Left ventricle myocardium inferior (tissue), 1 donor: ENCODE data around the gene GTF3C6. TPM values are rescaled to one million over a fixed set of nuclear protein-coding genes. Genes with fewer than 3 reads are reported as not detected.
"Not testable (repeated sequence)": the region's sequence is repeated elsewhere in the genome, so short reads cannot be mapped to it uniquely, and the experiment has no call there.

Source experiments
- DNase-seq: peaks from one replicate; pipeline ENCODE4 v3.0.0-alpha.2; 2020
- H3K27ac ChIP-seq: fragments of 200-600 bp; replicated peaks from 2 replicates; pipeline ENCODE4 v1.8.0; 2021
- H3K27me3 ChIP-seq: fragments of 200-600 bp; 2 replicates; pipeline ENCODE4 v1.8.0; 2021; ENCODE audit warnings: low read depth
- H3K36me3 ChIP-seq: fragments of 200-600 bp; 2 replicates; pipeline ENCODE4 v1.8.0; 2021
- H3K4me1 ChIP-seq: fragments of 200-600 bp; 2 replicates; pipeline ENCODE4 v1.8.0; 2021
- H3K4me3 ChIP-seq: fragments of 200-600 bp; 2 replicates; pipeline ENCODE4 v1.8.0; 2021; ENCODE audit warnings: mild to moderate bottlenecking, moderate library complexity
- H3K9me3 ChIP-seq: fragments of 200-600 bp; replicated peaks from 2 replicates; pipeline ENCODE4 v1.8.0; 2021
- intact Hi-C: fragments of 100-400 bp; cut with micrococcal nuclease; formaldehyde crosslinking; loops from one replicate; pipeline ENCODE4 v1.11.0; 2022
- total RNA-seq: library from RNA; stranded (reverse); fragmentation: NEBNext Ultra II Directional; extraction: Animal tissue kit (Norgen Biotek cat#: 25700); gene quantifications from one replicate; pipeline ENCODE4 v1.2.1, GENCODE V29; 2021
- TF ChIP-seq, protein P1 (sequence below): fragments of 200-600 bp; IDR thresholded peaks from 2 replicates; pipeline ENCODE4 v1.8.0; 2021; ENCODE audit warnings: antibody characterized with exemption, mild to moderate bottlenecking, borderline replicate concordance
- donor health status: DM: no; HTN: yes; CAD: no; lungs with severe emphysema.

GTF3C6 gene
- total RNA-seq, 1 donor from 2014 or later = 102 TPM

DNA sequence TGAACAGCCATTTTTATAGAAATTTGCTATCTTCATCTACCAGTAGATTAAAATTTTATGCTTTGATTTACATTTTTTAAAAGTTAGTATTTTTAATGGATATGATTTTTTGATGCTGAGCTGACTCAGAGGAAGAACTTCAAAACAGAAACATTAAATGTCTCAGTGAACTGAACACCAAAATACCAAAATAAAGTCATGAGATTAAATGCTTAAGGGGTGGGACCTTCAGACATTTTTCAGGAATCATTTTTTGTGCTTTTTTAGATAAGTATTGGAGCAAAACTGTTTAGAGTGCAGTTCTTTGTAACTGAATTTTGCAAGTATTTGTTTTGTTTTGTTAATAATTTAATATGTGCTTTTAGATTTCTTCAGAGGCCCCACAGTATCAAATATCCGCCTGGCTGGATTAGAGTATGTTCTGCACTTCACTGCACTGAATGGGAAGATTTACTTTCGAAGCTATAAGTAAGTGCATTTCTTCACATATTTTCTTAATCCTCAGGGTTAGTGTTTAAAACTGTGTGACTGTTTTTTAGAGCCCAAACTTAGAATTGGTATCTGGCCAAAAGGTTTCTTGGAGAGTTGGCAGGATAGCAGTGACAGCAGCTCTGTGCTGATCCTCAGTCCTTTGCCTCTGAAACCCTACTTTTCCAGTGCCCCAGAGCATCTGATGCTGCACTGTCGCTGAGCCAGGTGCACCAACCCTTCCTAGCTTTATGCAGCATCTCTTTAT, 57.1 kb downstream of the GTF3C6 start:
- no peaks in the 10 kb centered on the region for H3K9me3 ChIP-seq
- no peak overlapping the region for H3K27ac ChIP-seq
- H3K27me3 ChIP-seq = no peaks in the 10 kb centered on the region
- H3K4me1 ChIP-seq = peaks cover 14% of the 10 kb centered on the region
- H3K36me3 ChIP-seq = peaks cover 36% of the 10 kb centered on the region
- no peak overlapping the region for H3K4me3 ChIP-seq
- intact Hi-C loops = no loop called here
- no peak for DNase-seq
- TF ChIP-seq, protein P1, sequence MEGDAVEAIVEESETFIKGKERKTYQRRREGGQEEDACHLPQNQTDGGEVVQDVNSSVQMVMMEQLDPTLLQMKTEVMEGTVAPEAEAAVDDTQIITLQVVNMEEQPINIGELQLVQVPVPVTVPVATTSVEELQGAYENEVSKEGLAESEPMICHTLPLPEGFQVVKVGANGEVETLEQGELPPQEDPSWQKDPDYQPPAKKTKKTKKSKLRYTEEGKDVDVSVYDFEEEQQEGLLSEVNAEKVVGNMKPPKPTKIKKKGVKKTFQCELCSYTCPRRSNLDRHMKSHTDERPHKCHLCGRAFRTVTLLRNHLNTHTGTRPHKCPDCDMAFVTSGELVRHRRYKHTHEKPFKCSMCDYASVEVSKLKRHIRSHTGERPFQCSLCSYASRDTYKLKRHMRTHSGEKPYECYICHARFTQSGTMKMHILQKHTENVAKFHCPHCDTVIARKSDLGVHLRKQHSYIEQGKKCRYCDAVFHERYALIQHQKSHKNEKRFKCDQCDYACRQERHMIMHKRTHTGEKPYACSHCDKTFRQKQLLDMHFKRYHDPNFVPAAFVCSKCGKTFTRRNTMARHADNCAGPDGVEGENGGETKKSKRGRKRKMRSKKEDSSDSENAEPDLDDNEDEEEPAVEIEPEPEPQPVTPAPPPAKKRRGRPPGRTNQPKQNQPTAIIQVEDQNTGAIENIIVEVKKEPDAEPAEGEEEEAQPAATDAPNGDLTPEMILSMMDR = no peak

DNA sequence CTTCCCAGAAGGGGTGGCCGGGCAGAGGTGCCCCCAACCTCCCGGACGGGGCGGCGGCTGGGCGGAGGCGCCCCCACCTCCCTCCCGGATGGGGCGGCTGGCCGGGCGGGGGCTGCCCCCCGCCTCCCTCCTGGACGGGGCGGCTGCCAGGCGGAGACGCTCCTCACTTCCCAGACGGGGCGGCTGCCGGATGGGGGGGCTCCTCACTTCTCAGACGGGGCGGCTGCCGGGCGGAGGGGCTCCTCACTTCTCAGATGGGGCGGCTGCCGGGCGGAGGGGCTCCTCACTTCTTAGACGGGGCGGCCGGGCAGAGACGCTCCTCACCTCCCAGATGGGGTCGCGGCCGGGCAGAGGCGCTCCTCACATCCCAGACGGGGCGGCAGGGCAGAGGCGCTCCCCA, 58.7 kb downstream of the GTF3C6 start:
- intact Hi-C loops, H3K27me3 ChIP-seq: not testable (repeated sequence)
- peaks cover 35% of the 10 kb centered on the region for H3K36me3 ChIP-seq

More for the DNA sequence above, 58.7 kb downstream of the GTF3C6 start:
- H3K4me1 ChIP-seq, DNase-seq, H3K4me3 ChIP-seq, H3K27ac ChIP-seq, H3K9me3 ChIP-seq: not testable (repeated sequence)

Other genes with a start within 250 kb of the GTF3C6 start
- gene CDK19, start 143.2 kb upstream of the GTF3C6 start, total RNA-seq = 9.1 TPM
- gene AMD1, start 83.9 kb upstream of the GTF3C6 start, total RNA-seq = 72.8 TPM
- 23.9 TPM for gene RPF2, start 23.3 kb downstream of the GTF3C6 start, total RNA-seq
- gene SLC16A10, start 128.8 kb downstream of the GTF3C6 start, total RNA-seq = 4.5 TPM